HG02943 (cell line): ENCODE data around the gene KCNQ4.

Experiments
- ATAC-seq: cut with Tn5 transposase; IDR thresholded peaks from one replicate; pipeline ENCODE4 v1.9.1; 2021; ENCODE audit warnings: mild to moderate bottlenecking, low read depth, moderate library complexity; ENCODE audit not compliant: unreplicated experiment

KCNQ4 gene

DNA sequence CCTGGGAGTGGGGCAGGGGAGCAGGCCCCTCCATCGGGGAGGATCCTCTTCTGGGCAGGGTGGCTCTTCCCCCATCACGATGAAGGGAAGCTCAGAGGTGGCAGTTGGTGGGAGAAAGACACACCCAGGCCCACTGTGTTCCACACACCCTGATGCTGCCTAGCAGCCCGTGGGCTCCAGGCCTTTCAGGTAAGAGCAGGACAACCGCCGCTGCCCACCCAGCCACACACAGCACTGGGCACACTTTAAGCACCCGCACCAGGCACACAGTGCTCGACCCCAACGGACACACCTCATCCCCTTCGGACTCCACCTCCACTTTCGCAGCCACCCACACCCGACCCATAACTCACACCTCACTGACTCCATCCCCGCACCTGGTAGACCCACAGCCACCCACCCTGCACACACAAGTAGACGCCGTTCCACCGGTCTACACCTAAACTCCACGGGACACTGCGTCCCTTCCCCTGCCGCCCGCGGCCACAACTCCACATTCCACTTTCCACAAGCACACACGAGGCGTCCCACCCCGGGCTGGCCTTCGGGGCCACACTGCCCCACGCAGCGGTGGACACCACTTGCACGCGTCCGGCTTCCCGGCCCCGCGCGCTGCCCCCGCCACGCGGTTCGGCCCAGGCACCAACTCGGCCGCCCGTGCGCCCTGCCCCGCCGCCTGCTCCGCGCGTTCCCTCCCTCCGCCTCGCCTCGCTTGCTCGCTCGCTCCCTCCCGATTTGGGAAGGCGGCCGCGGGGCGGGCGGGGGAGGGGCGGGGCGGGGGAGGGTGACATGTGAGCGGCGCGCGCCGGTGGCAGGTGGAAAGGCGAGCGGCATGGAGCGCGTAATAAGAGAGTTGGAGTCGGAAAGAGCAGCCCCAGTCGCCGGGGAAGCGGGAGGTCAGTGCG is at the start of gene KCNQ4:
TSS of gene KCNQ4 (plus strand) at position 787 of the 905 bp plus-strand sequence. CDS start 307 bp downstream, outside the sequence.
- no peak for ATAC-seq

DNA sequence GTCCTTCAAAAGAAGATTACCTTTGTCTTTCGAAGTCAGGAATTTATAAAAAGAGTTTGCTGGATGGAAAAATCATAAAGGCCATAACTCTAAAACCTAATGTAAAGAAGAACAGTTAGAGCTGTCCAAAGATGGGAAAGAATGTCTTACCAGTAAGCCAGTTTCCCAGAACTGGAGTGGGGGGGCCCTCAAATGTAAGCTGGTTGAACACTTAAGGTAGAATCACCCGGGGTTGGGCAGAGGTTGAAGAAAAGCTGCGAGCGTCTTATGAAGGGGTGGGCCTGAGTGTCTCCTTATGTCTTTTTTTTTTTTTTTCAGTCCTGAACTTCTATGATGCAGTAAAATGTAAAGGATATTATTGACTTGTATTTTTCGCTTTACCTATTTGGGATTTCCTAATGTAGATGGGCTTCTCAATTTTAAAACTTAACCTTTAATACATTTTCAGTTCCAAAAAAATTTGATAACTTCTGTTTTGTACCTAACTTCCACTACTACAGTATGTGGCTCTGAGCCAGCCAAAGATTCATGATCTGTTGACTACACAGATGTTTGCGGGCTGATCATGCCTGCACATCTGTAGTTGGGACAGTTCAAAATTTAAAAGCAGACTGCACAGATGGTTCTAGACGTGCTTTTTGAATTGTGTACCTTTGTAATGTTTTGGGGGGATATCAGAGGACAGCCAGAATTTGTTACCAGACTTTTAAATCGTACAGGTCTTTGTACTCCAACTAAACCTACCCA is 48.5 kb upstream of the KCNQ4 start:
- ATAC-seq = no peak

DNA sequence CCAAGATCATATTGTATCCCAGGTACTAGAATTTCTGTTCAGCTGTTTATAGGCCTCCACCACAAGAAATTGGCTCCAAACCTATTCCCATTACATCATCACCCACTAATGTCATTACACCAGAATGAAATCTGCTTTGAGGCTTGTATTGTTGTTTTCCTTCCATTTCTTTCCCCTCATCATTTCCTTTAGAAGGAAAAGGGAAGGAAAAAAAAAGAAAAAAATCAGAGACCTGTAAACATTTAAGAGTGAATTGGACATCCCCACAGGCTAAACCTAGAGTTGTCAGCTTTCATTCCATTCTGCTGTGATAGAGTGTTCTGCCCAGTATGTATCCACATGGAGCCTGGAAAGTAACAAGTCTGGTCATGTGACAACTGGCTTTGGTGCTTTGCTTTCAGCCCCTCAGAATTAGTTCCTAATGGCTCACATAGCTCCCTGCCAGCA is 47.5 kb upstream of the KCNQ4 start:
- ATAC-seq = no peak

DNA sequence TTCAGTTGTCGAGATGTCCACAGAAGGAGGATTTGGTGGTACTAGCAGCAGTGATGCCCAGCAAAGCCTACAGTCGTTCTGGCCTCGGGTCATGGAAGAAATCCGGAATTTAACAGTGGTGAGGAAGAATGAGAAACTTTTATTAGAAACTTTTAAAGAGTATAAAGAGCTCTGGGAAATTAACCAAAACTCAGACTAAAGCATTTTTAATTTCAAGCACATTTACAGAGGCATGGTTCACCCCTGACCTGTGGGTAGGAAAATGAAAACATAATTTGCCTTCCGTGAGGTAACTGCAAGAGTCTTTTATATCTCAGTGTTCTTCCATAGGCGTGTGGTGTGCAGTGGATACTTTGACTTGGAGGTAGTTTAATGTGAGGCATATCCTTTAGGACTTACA is 44.8 kb upstream of the KCNQ4 start:
- ATAC-seq = no peak

DNA sequence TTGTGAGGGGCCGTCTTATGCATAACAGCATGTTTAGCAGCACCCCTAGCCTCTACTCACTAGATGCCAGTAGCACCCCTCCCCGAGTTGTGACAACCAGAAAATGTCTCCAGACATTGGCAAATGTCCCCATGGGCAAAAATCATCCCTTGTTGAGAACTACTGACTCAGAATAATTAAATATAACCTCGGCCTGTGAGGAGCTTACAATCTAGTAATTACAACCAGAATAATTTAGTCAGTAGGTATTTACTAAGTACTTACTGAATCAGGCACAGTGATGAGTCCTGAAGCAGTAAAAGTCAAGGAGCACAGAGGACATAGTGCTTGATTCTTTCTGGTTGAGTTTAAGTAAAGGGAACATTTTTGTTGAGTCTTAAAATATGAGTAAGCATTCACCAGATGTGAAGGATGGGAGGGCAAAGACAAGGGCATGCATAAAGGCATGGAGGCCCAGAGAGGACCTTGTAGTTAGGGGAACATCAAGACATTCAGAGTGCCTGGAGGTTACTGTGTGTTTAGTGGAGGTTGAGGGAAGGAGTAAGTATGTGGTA is 44.1 kb upstream of the KCNQ4 start:
- ATAC-seq = no peak

DNA sequence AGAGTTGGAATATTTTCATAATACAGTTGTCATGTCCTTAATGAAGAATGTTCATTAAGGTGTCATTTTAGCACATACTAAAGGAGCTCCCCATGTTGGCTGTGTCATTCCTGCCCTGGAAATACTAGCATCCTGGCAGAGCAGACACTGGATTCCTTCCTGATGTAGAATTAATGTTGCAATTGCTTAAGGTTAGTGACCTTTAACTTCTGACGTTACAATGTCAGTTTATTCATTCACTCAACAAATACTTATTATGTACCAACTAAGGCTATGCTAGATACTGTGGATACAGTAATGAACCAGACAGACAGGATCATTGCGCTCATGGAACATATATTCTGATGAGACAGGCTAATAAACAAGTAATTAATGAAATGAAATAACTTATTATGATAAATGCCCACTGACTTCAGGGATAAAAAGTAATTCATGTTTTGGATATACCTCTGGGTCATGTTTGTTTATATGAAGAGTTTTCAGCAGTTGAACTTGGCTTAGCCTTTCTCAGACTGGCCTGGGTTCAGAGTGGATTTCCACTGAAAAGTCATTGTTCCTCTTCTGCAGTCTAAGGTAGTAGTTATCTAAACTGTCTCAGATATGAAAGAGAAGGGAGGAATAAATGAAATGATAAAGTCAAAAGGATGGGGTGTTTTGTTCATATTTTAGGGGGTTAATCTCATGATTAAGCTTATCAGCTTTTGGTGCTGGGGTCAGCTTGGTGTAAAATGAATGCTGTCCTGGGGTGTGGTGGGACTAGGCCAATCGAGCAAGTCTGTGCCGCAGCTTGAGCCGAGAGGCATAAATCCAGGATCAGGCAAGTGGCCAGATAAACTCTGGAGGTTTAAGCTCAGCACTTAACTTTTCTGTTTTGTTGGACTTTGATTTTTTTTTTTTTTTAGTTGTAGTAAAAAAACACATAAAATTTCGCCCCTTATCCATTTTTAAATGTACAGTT is 43.3 kb upstream of the KCNQ4 start:
- ATAC-seq = no peak

DNA sequence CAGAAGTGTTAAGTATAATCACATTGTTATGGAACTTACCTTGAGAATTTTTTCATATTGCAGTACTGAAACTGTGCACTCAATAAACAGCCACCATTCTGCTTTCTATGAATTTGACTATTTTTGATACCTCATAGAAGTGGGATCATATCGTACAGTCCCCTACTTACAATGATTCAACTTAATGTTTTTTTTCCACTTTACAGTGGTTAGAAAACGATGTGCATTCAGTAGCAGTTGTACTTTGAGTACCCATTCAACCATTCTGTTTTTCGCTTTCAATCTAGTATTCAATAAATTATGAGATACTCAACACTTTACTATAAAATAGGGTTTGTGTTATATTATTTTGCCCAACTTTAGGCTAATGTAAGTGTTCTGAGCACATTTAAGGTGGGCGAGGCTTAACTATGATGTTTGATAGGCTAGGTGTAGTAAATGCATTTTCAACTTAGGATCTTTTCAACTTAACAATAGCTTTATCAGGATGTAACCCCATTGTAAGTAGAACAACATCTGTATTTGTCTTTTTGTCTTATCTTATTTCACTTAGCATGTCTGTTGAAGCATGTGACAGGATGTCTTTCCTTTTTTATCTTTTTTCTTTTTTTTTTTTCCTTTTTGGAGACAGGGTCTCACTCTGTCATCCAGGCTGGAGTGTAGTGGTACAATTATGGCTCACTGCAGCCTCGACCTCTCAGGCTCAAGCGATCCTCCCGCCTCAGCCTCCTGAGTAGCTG is 42.4 kb upstream of the KCNQ4 start:
- no peak for ATAC-seq

DNA sequence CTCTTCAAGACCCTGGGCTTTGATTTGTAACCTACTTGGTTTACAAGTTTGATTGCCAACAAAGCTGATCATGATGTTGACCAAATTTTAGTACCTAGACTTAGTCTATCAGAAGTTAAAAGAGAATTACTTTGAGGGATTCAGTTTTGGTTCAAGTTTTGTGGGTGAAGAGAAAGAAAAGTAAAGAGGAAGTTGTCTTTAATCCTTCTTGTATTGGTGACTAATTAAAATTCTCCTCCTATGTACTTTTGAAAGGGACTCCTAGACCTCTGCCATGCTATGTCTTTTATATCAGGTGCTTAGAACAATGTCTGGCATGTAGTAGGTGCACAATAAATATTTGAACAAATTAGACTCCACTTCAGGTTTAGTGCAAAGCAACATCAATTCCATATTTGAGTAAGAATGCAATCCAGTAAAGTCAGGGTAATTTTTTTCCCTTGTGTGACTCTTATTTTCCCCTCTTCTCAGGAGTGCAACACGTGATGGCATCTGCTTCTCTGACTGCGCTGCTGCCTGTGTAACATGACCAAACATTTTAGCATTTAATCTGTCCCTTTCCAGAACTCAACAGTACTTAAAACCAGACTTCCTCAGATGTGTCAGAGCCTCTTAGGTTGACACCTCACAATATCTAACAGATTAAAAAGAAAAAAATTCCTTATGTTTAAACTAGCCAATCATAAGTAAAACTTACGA is 41.1 kb upstream of the KCNQ4 start:
- no peak for ATAC-seq

DNA sequence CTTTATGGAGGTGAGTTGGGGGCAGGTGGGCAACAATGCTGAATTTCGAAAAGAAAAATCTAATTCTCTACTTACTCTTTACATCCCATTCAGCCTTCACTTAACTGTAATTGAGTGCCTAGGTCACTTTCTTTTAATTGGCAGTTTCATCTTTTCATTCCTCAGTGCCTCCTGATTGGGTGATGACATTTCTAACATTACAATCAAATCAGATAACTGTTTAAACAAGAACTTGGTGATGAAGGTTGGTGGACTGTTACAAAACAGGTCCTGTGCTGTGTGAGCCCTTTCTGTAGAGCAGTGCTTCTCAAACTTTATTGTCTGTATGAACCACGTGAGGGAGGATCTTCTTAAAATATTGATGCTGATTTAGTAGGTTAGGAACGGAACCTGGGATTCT is 40.1 kb upstream of the KCNQ4 start:
- ATAC-seq = no peak

DNA sequence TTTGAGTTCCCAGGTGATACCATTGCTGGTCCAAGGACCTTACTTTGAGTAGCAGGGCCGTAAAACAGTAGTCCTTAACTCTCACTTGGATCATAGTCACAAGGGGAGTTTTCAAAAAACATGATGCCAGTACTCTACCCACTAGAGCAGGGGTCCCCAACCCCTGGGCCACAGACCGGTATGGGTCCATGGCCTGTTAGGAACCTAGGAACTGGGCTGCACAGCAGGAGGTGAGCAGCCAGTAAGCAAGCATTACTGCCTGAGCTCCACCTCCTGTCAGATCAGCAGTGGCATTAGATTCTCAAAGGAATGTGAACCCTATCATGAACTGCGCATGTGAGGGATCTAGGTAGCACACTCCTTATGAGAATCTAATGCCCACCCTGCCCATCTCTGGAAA is 39.7 kb upstream of the KCNQ4 start:
- ATAC-seq = no peak

DNA sequence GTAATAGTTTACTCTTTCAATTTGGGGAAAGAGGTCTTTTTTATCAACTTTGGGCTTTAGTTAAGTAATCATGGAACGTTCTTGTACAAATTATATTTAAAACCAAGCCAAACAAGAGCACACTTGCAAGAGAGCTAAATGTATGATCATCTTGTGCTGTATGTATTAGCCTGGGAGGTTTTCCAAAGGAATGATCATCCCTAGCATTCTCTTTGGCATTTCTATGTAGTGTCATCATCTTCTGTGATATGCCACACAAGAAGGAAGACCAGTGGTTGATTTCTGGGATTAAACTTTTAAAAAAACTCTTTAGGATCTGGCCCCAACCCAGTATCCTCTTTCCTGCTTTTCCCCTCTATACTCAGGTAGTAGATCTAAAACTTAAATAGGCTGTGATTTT is 38.4 kb upstream of the KCNQ4 start:
- ATAC-seq = no peak

DNA sequence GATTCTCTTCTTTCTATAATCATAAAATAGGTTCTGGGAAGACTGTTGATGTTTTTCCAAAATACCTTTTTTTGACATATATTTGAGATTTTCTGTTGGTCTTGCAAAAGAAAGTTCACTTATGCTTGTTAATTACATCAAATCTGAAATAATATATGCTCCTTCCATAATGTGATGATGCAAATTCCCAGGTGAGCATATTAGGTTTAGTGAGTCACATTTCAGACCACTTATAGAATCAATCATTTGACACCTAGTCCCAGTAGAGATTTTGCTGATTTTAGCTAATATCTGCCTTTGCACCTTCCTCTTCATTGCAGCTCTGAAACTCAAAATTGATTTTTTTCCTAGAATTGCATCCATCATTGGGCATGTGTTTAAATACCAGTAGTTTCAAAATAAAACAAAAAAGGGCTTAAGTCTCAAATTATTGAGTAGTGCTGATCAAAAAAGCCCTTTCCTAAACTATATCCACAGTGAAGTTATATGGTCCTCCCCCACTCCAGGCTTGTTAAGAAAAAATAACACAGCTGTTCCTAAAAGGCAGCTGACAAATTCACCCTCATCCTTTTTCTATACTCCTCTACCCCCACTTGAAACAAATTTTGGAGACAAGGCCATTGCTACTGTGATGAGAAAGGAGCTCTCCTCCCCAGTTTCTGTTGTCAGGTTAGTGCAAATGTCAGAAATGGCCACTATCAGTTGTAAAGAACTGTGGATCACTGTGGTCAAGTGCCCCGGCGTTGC is 37.1 kb upstream of the KCNQ4 start:
- no peak for ATAC-seq

DNA sequence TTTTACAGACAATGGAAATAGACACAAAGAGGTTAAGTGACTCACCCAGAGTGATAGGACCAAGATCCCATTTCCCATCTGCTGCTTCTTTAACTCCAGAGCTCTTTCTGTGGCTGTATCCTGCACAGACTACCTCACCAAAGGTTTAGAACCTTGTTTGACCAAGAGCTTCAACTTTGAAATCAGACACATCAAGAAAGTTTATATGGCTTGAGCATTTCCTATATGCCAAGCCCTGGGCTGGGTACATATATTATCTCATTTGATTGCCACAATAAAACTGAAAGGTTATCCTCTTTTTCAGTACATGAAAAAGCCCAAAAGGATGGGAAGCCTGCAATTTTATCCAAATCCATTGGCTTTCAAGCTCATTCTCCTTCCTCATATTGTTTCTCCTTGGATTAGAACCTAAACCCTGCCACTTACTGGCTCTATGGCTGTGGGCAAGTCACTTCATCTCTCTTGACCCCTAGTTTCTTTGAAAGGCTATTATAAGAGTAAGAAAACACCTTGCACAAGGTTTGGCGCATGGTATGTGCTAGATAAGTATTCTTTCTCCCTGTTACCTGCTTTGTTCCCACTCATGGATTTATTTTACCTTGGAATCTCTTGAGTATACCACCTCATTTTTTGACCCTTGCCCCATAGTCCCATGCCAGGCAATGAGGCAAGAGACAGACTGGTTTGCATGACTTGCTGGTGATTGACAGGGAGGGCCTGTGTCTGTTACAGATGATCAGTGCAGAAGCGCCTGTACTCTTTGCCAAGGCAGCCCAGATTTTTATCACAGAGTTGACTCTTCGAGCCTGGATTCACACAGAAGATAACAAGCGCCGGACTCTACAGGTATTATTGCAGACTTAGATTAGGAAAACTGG is 34.5 kb upstream of the KCNQ4 start:
- ATAC-seq = no peak

DNA sequence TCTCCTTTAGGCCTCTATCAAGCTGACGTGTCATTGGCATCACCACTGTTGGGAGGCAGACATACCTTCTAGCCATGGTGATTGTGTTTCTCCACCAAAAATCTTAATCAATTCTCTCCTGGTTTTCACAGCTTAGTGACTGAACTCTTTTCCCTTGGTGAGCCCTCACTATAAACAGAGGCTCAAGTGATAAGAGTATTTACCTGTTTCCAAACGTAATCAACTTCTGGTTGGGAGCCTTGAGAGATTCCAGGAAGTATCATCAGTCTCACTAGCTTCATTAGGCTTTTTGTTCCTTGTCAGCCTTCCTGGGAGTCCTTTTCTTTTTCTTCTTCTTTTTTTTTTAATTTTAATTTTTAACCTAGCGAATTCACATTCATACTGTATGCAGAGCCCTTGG is 33.8 kb upstream of the KCNQ4 start:
- no peak for ATAC-seq

DNA sequence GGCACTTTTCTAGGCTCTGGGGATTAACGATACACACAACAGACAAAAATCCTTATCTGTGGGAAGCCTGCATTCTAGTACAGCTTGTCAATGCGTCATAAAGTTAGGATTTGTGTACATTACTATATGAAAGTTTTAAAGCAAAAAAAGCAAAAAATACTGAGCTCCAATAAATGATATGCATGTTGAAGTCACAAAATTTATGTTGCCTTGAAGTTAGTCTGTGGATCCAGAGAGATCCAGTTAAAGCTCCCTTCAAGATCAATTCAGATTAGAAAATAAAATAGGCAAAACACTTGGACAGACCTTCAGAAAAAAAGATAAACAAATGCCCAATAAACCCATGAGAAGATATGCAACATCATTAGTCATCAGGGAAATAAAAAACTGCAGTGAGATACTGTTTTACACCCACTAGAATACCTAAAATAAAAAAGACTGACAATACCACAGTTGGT is 33.1 kb upstream of the KCNQ4 start:
- no peak for ATAC-seq

DNA sequence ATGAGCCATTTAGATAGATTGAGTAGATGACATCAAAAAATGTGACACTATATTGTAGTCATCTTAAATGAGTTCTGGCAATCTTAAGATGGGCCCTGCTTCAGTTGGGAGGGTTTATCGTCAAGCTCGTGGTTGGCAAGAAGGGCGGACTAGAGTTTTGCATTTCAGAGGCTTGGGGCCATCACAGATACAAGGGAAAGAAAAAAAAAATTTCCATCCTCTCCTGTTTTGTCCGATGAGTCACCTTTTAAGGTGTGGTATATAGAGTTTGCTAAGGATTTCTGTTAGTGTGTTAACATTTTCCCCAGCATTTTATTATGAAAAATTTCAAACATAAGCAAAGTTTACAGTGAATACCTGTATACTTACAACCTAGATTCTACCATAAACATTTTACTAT is 31.8 kb upstream of the KCNQ4 start:
- ATAC-seq = no peak

DNA sequence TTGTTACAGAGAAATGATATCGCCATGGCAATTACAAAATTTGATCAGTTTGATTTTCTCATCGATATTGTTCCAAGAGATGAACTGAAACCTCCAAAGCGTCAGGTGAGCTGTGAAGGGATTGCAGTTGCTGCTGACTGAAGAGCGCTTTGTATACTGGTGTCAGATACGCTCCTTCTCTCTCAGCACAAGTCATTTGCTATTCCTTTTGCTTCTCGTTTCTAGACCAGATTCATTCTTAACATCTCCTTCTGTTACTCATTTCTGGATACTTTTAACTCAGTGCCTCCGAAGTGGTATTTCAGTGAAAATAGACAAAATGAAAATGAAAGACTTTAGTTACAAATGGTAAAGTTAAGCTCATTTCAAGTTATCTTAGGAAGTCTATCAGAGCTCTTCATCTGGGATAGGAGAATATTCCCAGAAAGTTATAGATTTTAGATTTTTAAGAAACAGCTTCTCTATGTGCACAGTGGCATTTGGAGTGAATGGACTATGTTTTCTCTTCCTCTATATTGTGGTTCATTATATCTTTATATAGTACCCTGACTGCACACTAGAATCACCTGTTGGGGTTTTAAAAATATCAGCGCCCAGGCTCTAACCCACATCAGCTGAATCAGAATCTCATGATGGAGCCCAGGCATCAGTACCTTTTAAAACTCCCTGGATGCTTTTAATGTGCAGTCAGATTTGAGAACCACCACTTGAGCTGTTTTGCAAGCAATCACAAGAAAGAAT is 30.3 kb upstream of the KCNQ4 start:
- no peak for ATAC-seq
